Chondrocyte (in vitro differentiated cells): ENCODE results near the gene GPS1. TPM values are rescaled to one million over a fixed set of nuclear protein-coding genes. Genes with fewer than 3 reads are reported as not detected.
A peak's percentile ranks its signal among the peaks of the same experiment; 100 is the strongest.

ENCODE experiments used
- DNase-seq: peaks from one replicate; pipeline ENCODE4 v3.0.0; 2021; ENCODE audit warnings: mixed read lengths, low spot score
- H3K27ac Mint-ChIP-seq: one replicate; pipeline ENCODE4 v1.8.0; 2021; ENCODE audit warnings: mild to moderate bottlenecking, moderate library complexity, mixed read lengths; ENCODE audit not compliant: unreplicated experiment
- H3K27me3 Mint-ChIP-seq: 2 replicates; pipeline ENCODE4 v1.8.0; 2021; ENCODE audit warnings: low read depth, mixed read lengths
- H3K36me3 Mint-ChIP-seq: 2 replicates; pipeline ENCODE4 v1.8.0; 2021; ENCODE audit warnings: low read depth, mixed read lengths
- H3K4me1 Mint-ChIP-seq: 2 replicates; pipeline ENCODE4 v1.8.0; 2021; ENCODE audit warnings: low read depth, mild to moderate bottlenecking, mixed read lengths
- H3K4me3 Mint-ChIP-seq: one replicate; pipeline ENCODE4 v1.8.0; 2021; ENCODE audit warnings: mild to moderate bottlenecking, moderate library complexity, mixed read lengths; ENCODE audit not compliant: unreplicated experiment
- H3K9me3 Mint-ChIP-seq: 2 replicates; pipeline ENCODE4 v1.8.0; 2021; ENCODE audit warnings: low read depth, mixed read lengths
- total RNA-seq: library from RNA; stranded (reverse); gene quantifications from 3 replicates; pipeline ENCODE4 v1.2.1, GENCODE V29; 2021
- TF ChIP-seq, protein P1 (sequence below): fragments of 200-600 bp; sonication (generic); IDR thresholded peaks from 2 replicates; pipeline ENCODE4 v1.5.0; 2021; ENCODE audit warnings: antibody characterized with exemption, mild to moderate bottlenecking, moderate library complexity

Gene GPS1
- total RNA-seq, 1 donor from 2014 or later = 82.8 TPM

- no peaks in the 10 kb centered on the region for H3K27me3 Mint-ChIP-seq
- no peak overlapping the region for H3K4me3 Mint-ChIP-seq
- H3K9me3 Mint-ChIP-seq = no peaks in the 10 kb centered on the region
- H3K36me3 Mint-ChIP-seq = peaks cover 3% of the 10 kb centered on the region
- TF ChIP-seq, protein P1, sequence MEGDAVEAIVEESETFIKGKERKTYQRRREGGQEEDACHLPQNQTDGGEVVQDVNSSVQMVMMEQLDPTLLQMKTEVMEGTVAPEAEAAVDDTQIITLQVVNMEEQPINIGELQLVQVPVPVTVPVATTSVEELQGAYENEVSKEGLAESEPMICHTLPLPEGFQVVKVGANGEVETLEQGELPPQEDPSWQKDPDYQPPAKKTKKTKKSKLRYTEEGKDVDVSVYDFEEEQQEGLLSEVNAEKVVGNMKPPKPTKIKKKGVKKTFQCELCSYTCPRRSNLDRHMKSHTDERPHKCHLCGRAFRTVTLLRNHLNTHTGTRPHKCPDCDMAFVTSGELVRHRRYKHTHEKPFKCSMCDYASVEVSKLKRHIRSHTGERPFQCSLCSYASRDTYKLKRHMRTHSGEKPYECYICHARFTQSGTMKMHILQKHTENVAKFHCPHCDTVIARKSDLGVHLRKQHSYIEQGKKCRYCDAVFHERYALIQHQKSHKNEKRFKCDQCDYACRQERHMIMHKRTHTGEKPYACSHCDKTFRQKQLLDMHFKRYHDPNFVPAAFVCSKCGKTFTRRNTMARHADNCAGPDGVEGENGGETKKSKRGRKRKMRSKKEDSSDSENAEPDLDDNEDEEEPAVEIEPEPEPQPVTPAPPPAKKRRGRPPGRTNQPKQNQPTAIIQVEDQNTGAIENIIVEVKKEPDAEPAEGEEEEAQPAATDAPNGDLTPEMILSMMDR = no peak
- DNase-seq = no peak
- H3K27ac Mint-ChIP-seq = no peak overlapping the region
- peaks cover under 1% of the 10 kb centered on the region for H3K4me1 Mint-ChIP-seq
Observed at GRCh38 chr17:82058855-82059249, 7.2 kb downstream of the GPS1 start.

GRCh38 chr17:82059272-82060000 lies 7.7 kb downstream of the GPS1 start:
- H3K4me3 Mint-ChIP-seq = no peak overlapping the region
- no peaks in the 10 kb centered on the region for H3K27me3 Mint-ChIP-seq
- no peaks in the 10 kb centered on the region for H3K9me3 Mint-ChIP-seq
- H3K4me1 Mint-ChIP-seq = peaks cover 6% of the 10 kb centered on the region
- peak; percentile 88 for DNase-seq
- TF ChIP-seq, protein P1 = no peak
- no peak overlapping the region for H3K27ac Mint-ChIP-seq
- H3K36me3 Mint-ChIP-seq = peaks cover 3% of the 10 kb centered on the region

- peak; percentile 82 for DNase-seq
- Mint-ChIP-seq H3K36me3 (peaks cover 3% of the 10 kb centered on the region), H3K27me3 (no peaks in the 10 kb centered on the region), H3K9me3 (no peaks in the 10 kb centered on the region), H3K4me3 (no peak overlapping the region), H3K27ac (no peak overlapping the region), H3K4me1 (peaks cover 9% of the 10 kb centered on the region)
- TF ChIP-seq, protein P1 = no peak
Observed at GRCh38 chr17:82060001-82060380, 8.3 kb downstream of the GPS1 start.

- Mint-ChIP-seq H3K9me3 (no peaks in the 10 kb centered on the region), H3K27me3 (no peaks in the 10 kb centered on the region), H3K27ac (no peak overlapping the region), H3K4me3 (no peak overlapping the region), H3K36me3 (peaks cover 3% of the 10 kb centered on the region), H3K4me1 (peaks cover 9% of the 10 kb centered on the region)
- DNase-seq = no peak
- TF ChIP-seq, protein P1 = no peak
Observed at GRCh38 chr17:82060614-82061013, 8.9 kb downstream of the GPS1 start.

DNA sequence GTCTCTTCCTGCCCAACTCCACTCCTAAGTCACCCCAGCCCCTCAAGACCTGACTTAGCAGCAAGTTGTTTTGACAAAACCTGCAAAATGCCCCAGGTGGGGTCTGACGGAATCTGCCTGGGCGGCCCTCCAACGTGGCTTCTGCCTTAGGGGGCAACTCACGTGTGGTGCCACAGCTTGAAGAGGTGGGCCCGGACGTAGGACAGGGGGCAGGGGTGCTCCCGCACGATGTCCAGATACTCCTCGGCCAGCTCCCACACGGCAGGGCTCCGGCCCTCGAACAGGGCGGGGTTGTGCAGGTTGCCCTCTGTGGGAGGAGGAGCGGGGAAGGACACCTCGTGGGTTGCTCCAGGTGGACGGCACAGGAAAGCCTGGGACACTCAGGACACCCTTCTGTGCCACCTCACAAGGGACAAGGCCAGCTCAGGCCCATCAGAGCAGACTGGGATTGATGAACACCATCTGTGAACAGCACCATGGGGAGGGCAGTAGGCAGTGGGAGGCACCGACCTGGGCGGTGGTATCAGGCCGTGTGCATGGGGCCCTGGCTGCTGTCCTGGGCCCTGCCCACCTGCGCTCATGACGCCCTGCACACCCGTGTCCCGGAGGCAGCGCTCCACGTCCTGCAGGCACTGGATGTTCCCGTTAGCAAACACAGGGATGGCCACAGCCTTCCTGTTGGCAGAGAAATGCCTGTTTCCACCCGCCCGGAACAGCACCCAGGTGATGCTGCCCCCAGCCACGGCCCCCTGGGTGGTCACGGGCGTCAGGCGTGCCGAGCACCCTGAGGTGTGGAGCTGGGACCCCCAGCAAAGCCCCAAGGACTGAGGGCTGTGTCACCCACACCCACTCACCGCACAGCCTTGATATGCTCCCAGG lies 9.6 kb downstream of the GPS1 start:
- peaks cover 3% of the 10 kb centered on the region for H3K36me3 Mint-ChIP-seq
- peaks cover 12% of the 10 kb centered on the region for H3K4me1 Mint-ChIP-seq
- DNase-seq = no peak
- no peaks in the 10 kb centered on the region for H3K9me3 Mint-ChIP-seq
- H3K27me3 Mint-ChIP-seq = no peaks in the 10 kb centered on the region
- H3K4me3 Mint-ChIP-seq = no peak overlapping the region
- TF ChIP-seq, protein P1 = no peak
- H3K27ac Mint-ChIP-seq = no peak overlapping the region
